H1 (cell line): ENCODE data around the gene LSM7. TPM values are rescaled to one million over a fixed set of nuclear protein-coding genes. Genes with fewer than 3 reads are reported as not detected.
A peak's percentile ranks its signal among the peaks of the same experiment; 100 is the strongest.

Source experiments
- CTCF ChIA-PET: fragments of 300-600 bp; sonication (Branson Sonifier 250); formaldehyde crosslinking; loops from one replicate; lab custom pipeline; 2021; ENCODE audit not compliant: partially characterized antibody; lab: Charles Lee
- POLR2A ChIA-PET: fragments of 300-600 bp; sonication (Branson Sonifier 250); formaldehyde crosslinking; loops from one replicate; lab custom pipeline; 2021; ENCODE audit warnings: inconsistent platforms; ENCODE audit not compliant: partially characterized antibody; lab: Charles Lee
- DNase-seq, 2 experiments: peaks; one replicate each; pipeline versions ENCODE4 v3.0.0 to v3.0.0-alpha.2; 2010 to 2022; ENCODE audit warnings: low spot score in 2 of 2, low read depth in 1 of 2, mixed read lengths in 1 of 2
- FAIRE-seq: peaks from 2 replicates; lab custom pipeline; 2011; peaks lifted over from hg19 to GRCh38; lab: Jason Lieb, UNC
- H2AFZ ChIP-seq: 2 replicates; pipeline ENCODE4 v1.8.1; 2012; ENCODE audit warnings: low read length, inconsistent platforms
- H2AK5ac ChIP-seq: 2 replicates; pipeline ENCODE4 v1.6.1; 2013; ENCODE audit warnings: low read depth, low read length
- H2BK120ac ChIP-seq: replicated peaks from 2 replicates; pipeline ENCODE3; 2013; ENCODE audit warnings: low read depth, low read length, inconsistent platforms
- H2BK12ac ChIP-seq: 2 replicates; pipeline ENCODE4 v1.6.1; 2013; ENCODE audit warnings: low read depth, low read length
- H2BK15ac ChIP-seq: 2 replicates; pipeline ENCODE4 v1.6.1; 2013; ENCODE audit warnings: low read length
- H2BK20ac ChIP-seq: 2 replicates; pipeline ENCODE4 v1.6.1; 2013; ENCODE audit warnings: low read length
- H2BK5ac ChIP-seq: 2 replicates; pipeline ENCODE4 v1.6.1; 2013; ENCODE audit warnings: low read depth, low read length
- H3K14ac ChIP-seq: 2 replicates; pipeline ENCODE4 v1.6.1; 2013; ENCODE audit warnings: inconsistent platforms; ENCODE audit not compliant: insufficient read length
- H3K18ac ChIP-seq: 2 replicates; pipeline ENCODE4 v1.6.1; 2013; ENCODE audit warnings: low read length; ENCODE audit errors: extremely low read depth
- H3K23ac ChIP-seq: 2 replicates; pipeline ENCODE4 v1.6.1; 2013; ENCODE audit warnings: inconsistent platforms; ENCODE audit not compliant: insufficient read length
- H3K23me2 ChIP-seq: 2 replicates; pipeline ENCODE4 v1.6.1; 2013; ENCODE audit warnings: low read depth, low read length
- H3K27ac ChIP-seq: 2 replicates; pipeline ENCODE4 v1.6.1; 2011; ENCODE audit warnings: low read depth, low read length, inconsistent platforms
- H3K27me3 ChIP-seq, 4 experiments: replicated peaks in 1 of 4; 1 replicate in 1 of 4; 2 replicates in 3 of 4; pipeline versions ENCODE4 v1.6.1 to v1.8.1; 2011 to 2013; ENCODE audit warnings: low read length in 3 of 4, mild to moderate bottlenecking in 3 of 4, inconsistent platforms in 2 of 4, mixed read lengths in 2 of 4, moderate library complexity in 1 of 4; ENCODE audit not compliant: control insufficient read depth in 3 of 4, insufficient read depth in 3 of 4; ENCODE audit errors: extremely low read depth in 1 of 4
- H3K36me3 ChIP-seq, 4 experiments: 2 replicates each; pipeline versions ENCODE4 v1.6.1 to v1.8.1; 2011 to 2013; ENCODE audit warnings: mild to moderate bottlenecking in 4 of 4, low read length in 3 of 4, moderate library complexity in 2 of 4, control low read depth in 1 of 4, inconsistent platforms in 1 of 4; ENCODE audit not compliant: insufficient read depth in 4 of 4, control insufficient read depth in 2 of 4
- H3K4ac ChIP-seq: replicated peaks from 2 replicates; pipeline ENCODE3; 2013; ENCODE audit warnings: low read length, low read depth, mixed read lengths, inconsistent platforms; ENCODE audit not compliant: insufficient read length
- H3K4me1 ChIP-seq, 4 experiments: replicated peaks in 1 of 4; 1 replicate in 1 of 4; 2 replicates in 3 of 4; pipeline versions ENCODE4 v1.6.1 to v1.8.1; 2011 to 2013; ENCODE audit warnings: low read length in 3 of 4, inconsistent platforms in 2 of 4, mixed read lengths in 1 of 4; ENCODE audit not compliant: insufficient read depth in 4 of 4, control insufficient read depth in 3 of 4
- H3K4me2 ChIP-seq, 2 experiments: 2 replicates each; pipeline versions ENCODE4 v1.6.1 to v1.8.1; 2011 to 2013; ENCODE audit warnings: low read depth in 2 of 2, low read length in 2 of 2, control low read depth in 1 of 2, inconsistent platforms in 1 of 2, mild to moderate bottlenecking in 1 of 2; ENCODE audit not compliant: insufficient read depth in 1 of 2
- H3K4me3 ChIP-seq, 4 experiments: fragments of 200-600, 300-600 bp in 1 of 4; sonication (generic), shearing (Covaris generic), sonication (Bioruptor Twin) in 1 of 4; 2 replicates each; pipeline versions ENCODE4 v1.5.1 to v1.8.1; 2011 to 2016; ENCODE audit warnings: low read length in 4 of 4, low read depth in 3 of 4, control low read depth in 2 of 4, inconsistent platforms in 2 of 4, mild to moderate bottlenecking in 2 of 4, mixed read lengths in 1 of 4, moderate library complexity in 1 of 4; ENCODE audit not compliant: insufficient read depth in 2 of 4; ENCODE audit errors: extremely low read depth in 1 of 4
- H3K56ac ChIP-seq: replicated peaks from 2 replicates; pipeline ENCODE3; 2013; ENCODE audit warnings: low read depth, mild to moderate bottlenecking, mixed read lengths, low read length, inconsistent platforms; ENCODE audit not compliant: insufficient read length
- H3K79me1 ChIP-seq: 2 replicates; pipeline ENCODE4 v1.6.1; 2013; ENCODE audit warnings: low read depth, low read length, control low read depth
- H3K79me2 ChIP-seq, 2 experiments: 2 replicates each; pipeline versions ENCODE4 v1.6.1 to v1.8.1; 2012 to 2013; ENCODE audit warnings: low read length in 2 of 2, mild to moderate bottlenecking in 2 of 2, inconsistent platforms in 1 of 2; ENCODE audit not compliant: insufficient read depth in 2 of 2, control insufficient read depth in 1 of 2
- H3K9ac ChIP-seq, 4 experiments: replicated peaks in 1 of 4; 1 replicate in 1 of 4; 2 replicates in 3 of 4; pipeline versions ENCODE4 v1.6.1 to v1.8.1; 2011 to 2013; ENCODE audit warnings: low read depth in 3 of 4, low read length in 3 of 4, control low read depth in 2 of 4, mild to moderate bottlenecking in 2 of 4, moderate library complexity in 2 of 4, inconsistent platforms in 1 of 4; ENCODE audit errors: extremely low read depth in 1 of 4
- H3K9me3 ChIP-seq, 2 experiments: 2 replicates each; pipeline versions ENCODE4 v1.6.1 to v1.8.1; 2012 to 2013; ENCODE audit warnings: mild to moderate bottlenecking in 2 of 2, moderate library complexity in 2 of 2, control low read depth in 1 of 2, inconsistent platforms in 1 of 2, low read depth in 1 of 2, low read length in 1 of 2, mixed read lengths in 1 of 2; ENCODE audit not compliant: insufficient read depth in 2 of 2
- H4K20me1 ChIP-seq, 2 experiments: replicated peaks in 1 of 2; 2 replicates each; pipeline versions ENCODE3 to v1.8.1; 2011 to 2013; ENCODE audit warnings: inconsistent platforms in 2 of 2, low read length in 2 of 2, mild to moderate bottlenecking in 1 of 2; ENCODE audit not compliant: insufficient read depth in 2 of 2, control insufficient read depth in 1 of 2
- H4K5ac ChIP-seq: 2 replicates; pipeline ENCODE4 v1.6.1; 2013; ENCODE audit warnings: low read length, low read depth, mixed read lengths, inconsistent platforms; ENCODE audit not compliant: insufficient read length
- H4K8ac ChIP-seq: 2 replicates; pipeline ENCODE4 v1.8.0; 2013; ENCODE audit warnings: mild to moderate bottlenecking, moderate library complexity, low read length, inconsistent platforms; ENCODE audit not compliant: insufficient read depth; ENCODE audit errors: extremely low read depth
- H4K91ac ChIP-seq: replicated peaks from 2 replicates; pipeline ENCODE3; 2013; ENCODE audit warnings: low read length, mixed read lengths, inconsistent platforms; ENCODE audit not compliant: insufficient read length
- CBX5 ChIP-seq: fragments of 300-800, 300-1000 bp; sonication (generic); IDR thresholded peaks from 2 replicates; pipeline ENCODE4 v1.7.1; 2016; ENCODE audit warnings: antibody characterized with exemption, low read length, low read depth
- JUND ChIP-seq: IDR thresholded peaks from 2 replicates; pipeline ENCODE4 v1.6.1; 2011; ENCODE audit warnings: mild to moderate bottlenecking, improper control_type of control experiment, low read length
- POLR2A ChIP-seq, 2 experiments: IDR thresholded peaks; 1 replicate in 1 of 2; 2 replicates in 1 of 2; pipeline ENCODE4 v1.6.1; 2011; ENCODE audit warnings: low read depth in 2 of 2, low read length in 2 of 2, mild to moderate bottlenecking in 2 of 2; ENCODE audit errors: control extremely low read depth in 1 of 2
- RNF2 ChIP-seq: fragments of 200-900, 300-1000 bp; sonication (generic); IDR thresholded peaks from 2 replicates; pipeline ENCODE4 v1.7.1; 2016; ENCODE audit warnings: borderline replicate concordance, low read depth, mild to moderate bottlenecking, antibody characterized with exemption, low read length; ENCODE audit not compliant: poor library complexity, severe bottlenecking; ENCODE audit errors: missing control alignments
- SIN3A ChIP-seq, 2 experiments: IDR thresholded peaks in 1 of 2; conservative IDR thresholded peaks in 1 of 2; 2 replicates each; pipeline ENCODE4 v1.6.1; 2011 to 2012; ENCODE audit warnings: low read length in 2 of 2, improper control_type of control experiment in 1 of 2, low read depth in 1 of 2, mild to moderate bottlenecking in 1 of 2
- TCF12 ChIP-seq: IDR thresholded peaks from 2 replicates; pipeline ENCODE4 v1.6.1; 2011; ENCODE audit warnings: low read depth, mild to moderate bottlenecking, low read length
- TEAD4 ChIP-seq: IDR thresholded peaks from 2 replicates; pipeline ENCODE4 v1.6.1; 2012; ENCODE audit warnings: low read depth, low read length, inconsistent platforms, mixed read lengths
- WGBS, 2 experiments: shearing (Covaris generic) in 1 of 2; methylation state at CpG; one replicate each; pipeline versions ENCODE4 v1.1.6 to v1.1.7; 2013 to 2015; ENCODE audit warnings: low lambda C conversion rate in 2 of 2, mixed read lengths in 2 of 2, inconsistent platforms in 1 of 2, low coverage in 1 of 2, missing lambda C conversion rate in 1 of 2; ENCODE audit not compliant: insufficient replicate concordance in 2 of 2, insufficient coverage in 1 of 2, insufficient read length in 1 of 2; ENCODE audit errors: extremely low coverage in 1 of 2, missing lambda C conversion rate in 1 of 2; 5-methylcytosine and 5-hydroxymethylcytosine counted together
- polyA plus RNA-seq, 7 experiments: library from polyadenylated mRNA; depleted of rRNA in 3 of 7; stranded (reverse) in 5 of 7; unstranded in 2 of 7; fragments of >200 nt in 5 of 7; fragments of 200-250 nt in 2 of 7; gene quantifications; 1 replicate in 5 of 7; 2 replicates in 1 of 7; 4 replicates in 1 of 7; pipeline versions ENCODE4 v1.2.1 to v1.2.3, GENCODE V29; 2011 to 2013; ENCODE audit warnings: missing spikeins in 2 of 7, mixed read lengths in 2 of 7
- total RNA-seq: library from RNA; stranded (reverse); fragmentation: NEBNext Ultra II Directional; extraction: Animal tissue kit (Norgen Biotek cat#: 25700); gene quantifications from 2 replicates; pipeline ENCODE4 v1.2.1, GENCODE V29; 2021
- TF ChIP-seq, protein P1 (sequence below), 3 experiments: IDR thresholded peaks; 1 replicate in 2 of 3; 2 replicates in 1 of 3; pipeline versions ENCODE4 v1.5.1 to v1.6.1; 2011; ENCODE audit warnings: low read length in 3 of 3, mild to moderate bottlenecking in 3 of 3, inconsistent platforms in 2 of 3, low read depth in 1 of 3, moderate library complexity in 1 of 3; ENCODE audit not compliant: insufficient read depth in 1 of 3; ENCODE audit errors: control extremely low read depth in 1 of 3

Gene LSM7
- total and polyA plus RNA-seq, 2 of the 8 experiments (the other 6 are each of a cell fraction or from before 2014, with no cell fraction given) = 228 to 1,335 TPM

DNA sequence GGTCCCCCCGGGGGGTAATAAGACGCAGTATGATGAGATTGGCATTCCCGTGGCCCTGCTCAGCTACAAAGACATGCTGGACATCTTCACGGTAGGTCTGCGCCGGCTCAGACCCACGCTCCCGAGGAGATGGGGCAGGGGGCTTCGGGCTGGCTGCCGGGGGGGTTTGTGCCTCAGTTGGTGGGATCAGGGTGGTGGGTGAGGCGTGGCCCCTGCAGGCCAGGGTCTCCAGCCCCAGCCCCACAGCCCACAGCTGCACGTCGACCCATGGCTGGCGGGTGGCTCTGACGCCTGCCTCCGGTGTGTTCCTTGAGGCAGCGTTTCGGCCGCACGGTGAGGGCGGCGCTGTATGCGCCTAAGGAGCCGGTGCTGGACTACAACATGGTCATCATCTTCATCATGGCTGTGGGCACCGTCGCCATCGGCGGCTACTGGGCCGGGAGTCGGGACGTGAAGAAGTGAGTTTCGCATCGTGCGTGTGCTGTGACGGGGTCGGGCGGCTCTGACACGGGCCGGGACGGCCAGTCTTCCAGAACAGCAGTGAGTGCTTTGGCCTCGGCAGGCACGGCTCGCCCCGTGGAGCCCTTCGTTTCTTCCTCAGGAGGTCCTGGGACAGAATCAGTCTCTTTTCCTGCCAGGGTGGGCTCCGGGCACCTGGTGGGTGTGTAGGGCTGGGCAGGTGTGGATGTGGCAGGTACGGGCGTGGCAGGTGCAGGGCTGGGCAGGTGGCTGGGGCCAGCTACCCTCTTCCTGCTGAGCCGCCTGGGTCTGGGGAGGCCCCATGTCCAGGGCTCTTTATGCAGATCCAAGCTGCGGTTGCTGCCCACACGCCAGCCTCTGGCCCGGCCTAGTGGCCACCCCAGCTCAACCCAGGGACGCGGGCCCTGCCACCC lies 10.6 kb upstream of the LSM7 start:
- ChIA-PET POLR2A (interaction anchor here (1.2 to 3.1 kb wide), 4 partner anchors 11 to 24 kb away, joined by 3 to 11 read pairs (median 6); partner anchors contain the start of genes LSM7 and SPPL2B), CTCF (interaction anchor here (1.5 kb wide), 1 partner anchor 17 kb away, joined by 5 read pairs; no protein-coding TSS in a partner anchor)
- H3K27ac ChIP-seq = no peak overlapping the region
- no peak overlapping the region for H2BK20ac ChIP-seq
- no peak overlapping the region for H3K23ac ChIP-seq
- peaks cover 3% of the 10 kb centered on the region; the same call in 1 of the 2 replicates for H3K23me2 ChIP-seq
- H3K56ac ChIP-seq = no peak overlapping the region
- no peak overlapping the region for H2BK120ac ChIP-seq
- 95% methylated on average over 52 of the region's 54 CpGs; no CpG with 5 or more reads in 1 of the 2 experiments for WGBS, 2 experiments
- no peak overlapping the region for H4K5ac ChIP-seq
- H3K79me1 ChIP-seq = peaks cover 23% of the 10 kb centered on the region
- no peak overlapping the region for H3K14ac ChIP-seq
- H3K18ac ChIP-seq = no peak overlapping the region
- no peak overlapping the region for H2BK5ac ChIP-seq
- H2AFZ ChIP-seq = no peak overlapping the region
- H3K79me2 ChIP-seq = peaks cover 9 to 25% of the 10 kb centered on the region in 2 experiments
- no peaks in the 10 kb centered on the region for H3K27me3 ChIP-seq
- no peak overlapping the region for H2AK5ac ChIP-seq
- no peak overlapping the region for H3K4me3 ChIP-seq
- H3K9ac ChIP-seq = no peak overlapping the region
- no peak overlapping the region for H2BK12ac ChIP-seq
- FAIRE-seq = no peak
- H3K4me2 ChIP-seq = no peak overlapping the region
- H4K20me1 ChIP-seq = peaks cover 9 to 27% of the 10 kb centered on the region in 2 experiments
- DNase-seq = no peak
- H4K91ac ChIP-seq = no peak overlapping the region
- no peak overlapping the region for H2BK15ac ChIP-seq
- peak overlapping the region; percentile 51; the same call in 1 of the 2 replicates for H4K8ac ChIP-seq
- H3K9me3 ChIP-seq = peaks cover 0 to 5% of the 10 kb centered on the region in 2 experiments; a peak in 1 of 4 replicates
- peaks cover 0 to 8% (median 2%) of the 10 kb centered on the region in 4 experiments; a peak in 4 of 7 replicates for H3K4me1 ChIP-seq
- H3K4ac ChIP-seq = no peak overlapping the region
- H3K36me3 ChIP-seq = peaks cover 2 to 23% (median 6%) of the 10 kb centered on the region in 4 experiments; a peak in 3 of 8 replicates
- TF ChIP-seq, protein P1, sequence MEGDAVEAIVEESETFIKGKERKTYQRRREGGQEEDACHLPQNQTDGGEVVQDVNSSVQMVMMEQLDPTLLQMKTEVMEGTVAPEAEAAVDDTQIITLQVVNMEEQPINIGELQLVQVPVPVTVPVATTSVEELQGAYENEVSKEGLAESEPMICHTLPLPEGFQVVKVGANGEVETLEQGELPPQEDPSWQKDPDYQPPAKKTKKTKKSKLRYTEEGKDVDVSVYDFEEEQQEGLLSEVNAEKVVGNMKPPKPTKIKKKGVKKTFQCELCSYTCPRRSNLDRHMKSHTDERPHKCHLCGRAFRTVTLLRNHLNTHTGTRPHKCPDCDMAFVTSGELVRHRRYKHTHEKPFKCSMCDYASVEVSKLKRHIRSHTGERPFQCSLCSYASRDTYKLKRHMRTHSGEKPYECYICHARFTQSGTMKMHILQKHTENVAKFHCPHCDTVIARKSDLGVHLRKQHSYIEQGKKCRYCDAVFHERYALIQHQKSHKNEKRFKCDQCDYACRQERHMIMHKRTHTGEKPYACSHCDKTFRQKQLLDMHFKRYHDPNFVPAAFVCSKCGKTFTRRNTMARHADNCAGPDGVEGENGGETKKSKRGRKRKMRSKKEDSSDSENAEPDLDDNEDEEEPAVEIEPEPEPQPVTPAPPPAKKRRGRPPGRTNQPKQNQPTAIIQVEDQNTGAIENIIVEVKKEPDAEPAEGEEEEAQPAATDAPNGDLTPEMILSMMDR (IDR thresholded peaks at IDR 0.05; ENCODE audit: control extremely low read depth in 1 of 3, insufficient read depth in 1 of 3, low read depth in 1 of 3, low read length in 3 of 3) = no peak
- TF ChIP-seq JUND (no peak), TEAD4 (no peak), SIN3A (conservative IDR thresholded peaks at IDR 0.05 in 1 of 2, IDR thresholded peaks at IDR 0.05 in 1 of 2; ENCODE audit: low read depth in 1 of 2, low read length in 2 of 2) (no peak), POLR2A (IDR thresholded peaks at IDR 0.05; ENCODE audit: control extremely low read depth in 1 of 2, low read depth in 2 of 2, low read length in 2 of 2) (no peak), TCF12 (no peak), RNF2 (no peak), CBX5 (no peak)
- TF ChIP-seq, all 59 proteins: peak for 0
